ENCODE data around the gene IGF2BP3. TPM values are rescaled to one million over a fixed set of nuclear protein-coding genes. Genes with fewer than 3 reads are reported as not detected.

Gene IGF2BP3
- total and polyA plus RNA-seq, 10 of the 15 experiments (the other 5 are each of a cell fraction or from before 2014, with no cell fraction given), result 4.6 to 61.2 (median 36.9) TPM

DNA sequence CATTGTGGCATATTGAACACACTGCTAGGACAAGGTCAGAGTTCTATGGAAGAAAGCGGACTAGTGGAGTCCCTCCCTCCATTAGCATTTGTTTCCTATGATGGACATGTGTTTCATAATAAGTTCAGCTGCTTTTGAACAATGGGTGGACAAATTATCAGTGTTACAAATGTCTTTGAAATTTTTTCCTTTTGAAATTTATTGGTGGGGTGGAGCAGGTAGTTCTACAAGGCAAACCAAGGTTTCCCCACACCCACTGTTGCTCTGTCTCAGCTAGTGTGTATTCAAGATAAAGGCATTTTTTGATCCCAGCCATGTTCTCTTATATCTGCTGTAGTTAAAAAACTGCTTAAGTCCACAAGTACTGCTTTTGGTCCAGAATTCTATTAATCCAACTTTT, 91.3 kb downstream of the IGF2BP3 start:
- POLR2A ChIA-PET, result interaction anchor here (0.9 kb wide), 1 partner anchor 23 kb away, joined by 3 read pairs; no protein-coding TSS in a partner anchor
- TF ChIP-seq SREBF1 (IDR thresholded peaks at IDR 0.05; ENCODE audit: low read length) (no peak), ZZZ3 (IDR thresholded peaks at IDR 0.05; ENCODE audit: control insufficient read depth, insufficient read length, low read depth) (no peak), EGR1 (IDR thresholded peaks at IDR 0.05; ENCODE audit: borderline replicate concordance in 1 of 2, low read depth in 2 of 2, low read length in 2 of 2) (no peak), RUNX3 (IDR thresholded peaks at IDR 0.05; ENCODE audit: low read length) (no peak), KAT2A (conservative IDR thresholded peaks at IDR 0.05; ENCODE audit: control insufficient read depth, low read depth, low read length) (no peak), YY1 (IDR thresholded peaks at IDR 0.05; ENCODE audit: low read depth, low read length) (no peak), ETV6 (conservative IDR thresholded peaks at IDR 0.05 in 1 of 2, IDR thresholded peaks at IDR 0.05 in 1 of 2; ENCODE audit: borderline replicate concordance in 1 of 2, low read depth in 1 of 2) (no peak), TAF1 (IDR thresholded peaks at IDR 0.05; ENCODE audit: borderline replicate concordance, low read depth, low read length) (no peak), CBX3 (IDR thresholded peaks at IDR 0.05; ENCODE audit: borderline replicate concordance, low read depth) (no peak), SMAD1 (IDR thresholded peaks at IDR 0.05; ENCODE audit: low read depth, partially characterized antibody) (no peak), RAD51 (IDR thresholded peaks at IDR 0.05) (no peak), NBN (IDR thresholded peaks at IDR 0.05) (no peak), NFYA (IDR thresholded peaks at IDR 0.05; ENCODE audit: borderline replicate concordance, low read depth, low read length) (no peak)
- TF ChIP-seq, protein P1, sequence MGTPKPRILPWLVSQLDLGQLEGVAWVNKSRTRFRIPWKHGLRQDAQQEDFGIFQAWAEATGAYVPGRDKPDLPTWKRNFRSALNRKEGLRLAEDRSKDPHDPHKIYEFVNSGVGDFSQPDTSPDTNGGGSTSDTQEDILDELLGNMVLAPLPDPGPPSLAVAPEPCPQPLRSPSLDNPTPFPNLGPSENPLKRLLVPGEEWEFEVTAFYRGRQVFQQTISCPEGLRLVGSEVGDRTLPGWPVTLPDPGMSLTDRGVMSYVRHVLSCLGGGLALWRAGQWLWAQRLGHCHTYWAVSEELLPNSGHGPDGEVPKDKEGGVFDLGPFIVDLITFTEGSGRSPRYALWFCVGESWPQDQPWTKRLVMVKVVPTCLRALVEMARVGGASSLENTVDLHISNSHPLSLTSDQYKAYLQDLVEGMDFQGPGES (IDR thresholded peaks at IDR 0.05), result no peak
- TF ChIP-seq, protein P2, sequence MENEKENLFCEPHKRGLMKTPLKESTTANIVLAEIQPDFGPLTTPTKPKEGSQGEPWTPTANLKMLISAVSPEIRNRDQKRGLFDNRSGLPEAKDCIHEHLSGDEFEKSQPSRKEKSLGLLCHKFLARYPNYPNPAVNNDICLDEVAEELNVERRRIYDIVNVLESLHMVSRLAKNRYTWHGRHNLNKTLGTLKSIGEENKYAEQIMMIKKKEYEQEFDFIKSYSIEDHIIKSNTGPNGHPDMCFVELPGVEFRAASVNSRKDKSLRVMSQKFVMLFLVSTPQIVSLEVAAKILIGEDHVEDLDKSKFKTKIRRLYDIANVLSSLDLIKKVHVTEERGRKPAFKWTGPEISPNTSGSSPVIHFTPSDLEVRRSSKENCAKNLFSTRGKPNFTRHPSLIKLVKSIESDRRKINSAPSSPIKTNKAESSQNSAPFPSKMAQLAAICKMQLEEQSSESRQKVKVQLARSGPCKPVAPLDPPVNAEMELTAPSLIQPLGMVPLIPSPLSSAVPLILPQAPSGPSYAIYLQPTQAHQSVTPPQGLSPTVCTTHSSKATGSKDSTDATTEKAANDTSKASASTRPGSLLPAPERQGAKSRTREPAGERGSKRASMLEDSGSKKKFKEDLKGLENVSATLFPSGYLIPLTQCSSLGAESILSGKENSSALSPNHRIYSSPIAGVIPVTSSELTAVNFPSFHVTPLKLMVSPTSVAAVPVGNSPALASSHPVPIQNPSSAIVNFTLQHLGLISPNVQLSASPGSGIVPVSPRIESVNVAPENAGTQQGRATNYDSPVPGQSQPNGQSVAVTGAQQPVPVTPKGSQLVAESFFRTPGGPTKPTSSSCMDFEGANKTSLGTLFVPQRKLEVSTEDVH (IDR thresholded peaks at IDR 0.05; ENCODE audit: low read depth, partially characterized antibody), result no peak
- TF ChIP-seq, protein P3, sequence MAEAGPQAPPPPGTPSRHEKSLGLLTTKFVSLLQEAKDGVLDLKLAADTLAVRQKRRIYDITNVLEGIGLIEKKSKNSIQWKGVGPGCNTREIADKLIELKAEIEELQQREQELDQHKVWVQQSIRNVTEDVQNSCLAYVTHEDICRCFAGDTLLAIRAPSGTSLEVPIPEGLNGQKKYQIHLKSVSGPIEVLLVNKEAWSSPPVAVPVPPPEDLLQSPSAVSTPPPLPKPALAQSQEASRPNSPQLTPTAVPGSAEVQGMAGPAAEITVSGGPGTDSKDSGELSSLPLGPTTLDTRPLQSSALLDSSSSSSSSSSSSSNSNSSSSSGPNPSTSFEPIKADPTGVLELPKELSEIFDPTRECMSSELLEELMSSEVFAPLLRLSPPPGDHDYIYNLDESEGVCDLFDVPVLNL (IDR thresholded peaks at IDR 0.05; ENCODE audit: low read depth, low read length), result no peak
- TF ChIP-seq, protein P4, sequence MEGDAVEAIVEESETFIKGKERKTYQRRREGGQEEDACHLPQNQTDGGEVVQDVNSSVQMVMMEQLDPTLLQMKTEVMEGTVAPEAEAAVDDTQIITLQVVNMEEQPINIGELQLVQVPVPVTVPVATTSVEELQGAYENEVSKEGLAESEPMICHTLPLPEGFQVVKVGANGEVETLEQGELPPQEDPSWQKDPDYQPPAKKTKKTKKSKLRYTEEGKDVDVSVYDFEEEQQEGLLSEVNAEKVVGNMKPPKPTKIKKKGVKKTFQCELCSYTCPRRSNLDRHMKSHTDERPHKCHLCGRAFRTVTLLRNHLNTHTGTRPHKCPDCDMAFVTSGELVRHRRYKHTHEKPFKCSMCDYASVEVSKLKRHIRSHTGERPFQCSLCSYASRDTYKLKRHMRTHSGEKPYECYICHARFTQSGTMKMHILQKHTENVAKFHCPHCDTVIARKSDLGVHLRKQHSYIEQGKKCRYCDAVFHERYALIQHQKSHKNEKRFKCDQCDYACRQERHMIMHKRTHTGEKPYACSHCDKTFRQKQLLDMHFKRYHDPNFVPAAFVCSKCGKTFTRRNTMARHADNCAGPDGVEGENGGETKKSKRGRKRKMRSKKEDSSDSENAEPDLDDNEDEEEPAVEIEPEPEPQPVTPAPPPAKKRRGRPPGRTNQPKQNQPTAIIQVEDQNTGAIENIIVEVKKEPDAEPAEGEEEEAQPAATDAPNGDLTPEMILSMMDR (IDR thresholded peaks at IDR 0.05 in 2 of 3, conservative IDR thresholded peaks at IDR 0.05 in 1 of 3; ENCODE audit: control insufficient read depth in 2 of 3, extremely low read depth in 1 of 3, insufficient read depth in 1 of 3, low read depth in 3 of 3, low read length in 3 of 3), result no peak

More for the DNA sequence above, 91.3 kb downstream of the IGF2BP3 start:
- 100% methylated on average over 1 of the region's 1 CpG for WGBS (ENCODE audit: insufficient coverage, insufficient replicate concordance, low lambda C conversion rate, missing lambda C conversion rate)
- DNase-seq (ENCODE audit: low read depth, low spot score) (no peak), FAIRE-seq (no peak), ATAC-seq (no peak)
- Histone ChIP-seq H2AFZ (ENCODE audit: control insufficient read depth, low read depth, low read length) (no peak overlapping the region), H3K9ac (ENCODE audit: control insufficient read depth, insufficient read depth, low read length) (no peak overlapping the region), H4K20me1 (ENCODE audit: control insufficient read depth, insufficient read depth) (no peaks in the 10 kb centered on the region), H3K4me3 (no peak overlapping the region), H3K27me3 (replicated peaks in 1 of 2; ENCODE audit: control insufficient read depth in 2 of 2, insufficient read depth in 2 of 2, low read length in 1 of 2) (no peaks in the 10 kb centered on the region), H3K4me2 (ENCODE audit: control insufficient read depth, insufficient read depth) (no peak overlapping the region), H3K27ac (ENCODE audit: control insufficient read depth, insufficient read depth) (no peak overlapping the region), H3K36me3 (ENCODE audit: control insufficient read depth in 2 of 2, insufficient read depth in 2 of 2, low read length in 1 of 2) (no peaks in the 10 kb centered on the region; a peak in 2 of 4 replicates), H3K79me2 (ENCODE audit: control insufficient read depth, insufficient read depth, low read length) (peaks cover 15% of the 10 kb centered on the region), H3K4me1 (ENCODE audit: control insufficient read depth, insufficient read depth, low read length) (peaks cover 2% of the 10 kb centered on the region), H3K9me3 (replicated peaks; ENCODE audit: control insufficient read depth, insufficient read depth, low read length) (no peaks in the 10 kb centered on the region)
- ChIA-PET SMC1A (ENCODE audit: uncharacterized antibody, unreplicated experiment) (interaction anchor here (0.7 to 1.0 kb wide), 2 partner anchors 21 to 77 kb away, joined by 3 read pairs; no protein-coding TSS in a partner anchor), RAD21 (ENCODE audit: unreplicated experiment) (no interaction called here), CTCF (no interaction called here)
- intact Hi-C loops (cut with micrococcal nuclease; ENCODE audit: unreplicated experiment), result no loop called here
- BruUV-seq (replicated peaks), result no TSS peak
- in situ Hi-C loops (cut with MboI), result no loop called here

Data from GM12878 (cell line).